Mesenchymal stem cell (in vitro differentiated cells and primary cell): ENCODE measurements around the gene HLA-F.

ENCODE experiments used
- DNase-seq: peaks from one replicate; pipeline ENCODE4 v3.0.0-alpha.2; 2013
- H2AFZ ChIP-seq: one replicate; pipeline ENCODE4 v1.6.1; 2013; ENCODE audit warnings: low read depth, mild to moderate bottlenecking, control low read depth, inconsistent platforms, low read length, moderate library complexity
- H2AK5ac ChIP-seq: 2 replicates; pipeline ENCODE4 v1.6.1; 2013; ENCODE audit warnings: low read length, moderate library complexity, mild to moderate bottlenecking, inconsistent platforms; ENCODE audit not compliant: severe bottlenecking
- H2BK120ac ChIP-seq: one replicate; pipeline ENCODE4 v1.6.1; 2013; ENCODE audit warnings: low read depth, mild to moderate bottlenecking, inconsistent platforms, low read length, moderate library complexity
- H2BK12ac ChIP-seq, 2 experiments: one replicate each; pipeline ENCODE4 v1.6.1; 2013; ENCODE audit warnings: inconsistent platforms in 2 of 2, low read length in 2 of 2, mild to moderate bottlenecking in 2 of 2, moderate library complexity in 2 of 2, control low read depth in 1 of 2
- H2BK15ac ChIP-seq: one replicate; pipeline ENCODE4 v1.6.1; 2013; ENCODE audit warnings: mild to moderate bottlenecking, low read depth, inconsistent platforms; ENCODE audit not compliant: poor library complexity, severe bottlenecking
- H2BK5ac ChIP-seq: 2 replicates; pipeline ENCODE4 v1.6.1; 2013; ENCODE audit warnings: low read depth, mild to moderate bottlenecking, low read length, control low read depth, inconsistent platforms; ENCODE audit not compliant: poor library complexity, severe bottlenecking
- H3K14ac ChIP-seq, 2 experiments: one replicate each; pipeline ENCODE4 v1.6.1; 2013; ENCODE audit warnings: inconsistent platforms in 2 of 2, low read length in 2 of 2, control low read depth in 1 of 2, mild to moderate bottlenecking in 1 of 2, moderate library complexity in 1 of 2
- H3K18ac ChIP-seq, 2 experiments: one replicate each; pipeline ENCODE4 v1.6.1; 2013; ENCODE audit warnings: inconsistent platforms in 2 of 2, low read length in 2 of 2, control low read depth in 1 of 2, low read depth in 1 of 2, mild to moderate bottlenecking in 1 of 2
- H3K23ac ChIP-seq, 2 experiments: one replicate each; pipeline ENCODE4 v1.6.1; 2013; ENCODE audit warnings: inconsistent platforms in 2 of 2, low read length in 2 of 2, mild to moderate bottlenecking in 2 of 2, moderate library complexity in 2 of 2, control low read depth in 1 of 2
- H3K27ac ChIP-seq: 2 replicates; pipeline ENCODE4 v1.5.1; 2013; ENCODE audit warnings: mild to moderate bottlenecking, moderate library complexity, low read length, control low read depth, inconsistent platforms; ENCODE audit not compliant: poor library complexity, severe bottlenecking
- H3K27me3 ChIP-seq, 2 experiments: 2 replicates each; pipeline versions ENCODE4 v1.6.1 to v1.7.0; 2013; ENCODE audit warnings: low read length in 2 of 2, mild to moderate bottlenecking in 2 of 2, moderate library complexity in 2 of 2, control low read depth in 1 of 2, inconsistent platforms in 1 of 2; ENCODE audit not compliant: control insufficient read depth in 1 of 2, insufficient read depth in 1 of 2
- H3K36me3 ChIP-seq, 2 experiments: 2 replicates each; pipeline versions ENCODE4 v1.6.1 to v1.7.0; 2013; ENCODE audit warnings: low read length in 2 of 2, control low read depth in 1 of 2, inconsistent platforms in 1 of 2, low read depth in 1 of 2, mild to moderate bottlenecking in 1 of 2; ENCODE audit not compliant: insufficient read depth in 2 of 2, control insufficient read depth in 1 of 2
- H3K4ac ChIP-seq, 2 experiments: one replicate each; pipeline ENCODE4 v1.6.1; 2013; ENCODE audit warnings: inconsistent platforms in 2 of 2, low read length in 2 of 2, mild to moderate bottlenecking in 2 of 2, moderate library complexity in 2 of 2, control low read depth in 1 of 2, low read depth in 1 of 2
- H3K4me1 ChIP-seq: 2 replicates; pipeline ENCODE4 v1.6.1; 2013; ENCODE audit warnings: low read depth, low read length, control low read depth; ENCODE audit not compliant: control insufficient read depth, insufficient read depth
- H3K4me2 ChIP-seq: 2 replicates; pipeline ENCODE4 v1.6.1; 2013; ENCODE audit warnings: low read length, mild to moderate bottlenecking, inconsistent platforms; ENCODE audit not compliant: poor library complexity, severe bottlenecking
- H3K4me3 ChIP-seq, 2 experiments: 2 replicates each; pipeline versions ENCODE4 v1.5.1 to v1.7.0; 2013; ENCODE audit warnings: low read length in 2 of 2, mild to moderate bottlenecking in 2 of 2, control low read depth in 1 of 2, low read depth in 1 of 2; ENCODE audit not compliant: insufficient read depth in 1 of 2
- H3K79me1 ChIP-seq: replicated peaks from 2 replicates; pipeline ENCODE4 v1.6.1; 2013; ENCODE audit warnings: mild to moderate bottlenecking, control low read depth, low read length, inconsistent platforms; ENCODE audit not compliant: poor library complexity, severe bottlenecking
- H3K9ac ChIP-seq: 2 replicates; pipeline ENCODE4 v1.7.0; 2013; ENCODE audit warnings: mild to moderate bottlenecking, low read length, moderate library complexity
- H3K9me3 ChIP-seq: 2 replicates; pipeline ENCODE4 v1.7.0; 2013; ENCODE audit warnings: mild to moderate bottlenecking, low read length; ENCODE audit not compliant: control insufficient read depth
- H4K8ac ChIP-seq: one replicate; pipeline ENCODE4 v1.6.1; 2013; ENCODE audit warnings: inconsistent platforms, mild to moderate bottlenecking, low read length, moderate library complexity
- H4K91ac ChIP-seq: one replicate; pipeline ENCODE4 v1.6.1; 2013; ENCODE audit warnings: mild to moderate bottlenecking, low read length, inconsistent platforms
- WGBS: methylation state at CpG from one replicate; pipeline ENCODE4 v1.1.7; 2013; ENCODE audit warnings: mixed read lengths; 5-methylcytosine and 5-hydroxymethylcytosine counted together

The HLA-F gene

DNA sequence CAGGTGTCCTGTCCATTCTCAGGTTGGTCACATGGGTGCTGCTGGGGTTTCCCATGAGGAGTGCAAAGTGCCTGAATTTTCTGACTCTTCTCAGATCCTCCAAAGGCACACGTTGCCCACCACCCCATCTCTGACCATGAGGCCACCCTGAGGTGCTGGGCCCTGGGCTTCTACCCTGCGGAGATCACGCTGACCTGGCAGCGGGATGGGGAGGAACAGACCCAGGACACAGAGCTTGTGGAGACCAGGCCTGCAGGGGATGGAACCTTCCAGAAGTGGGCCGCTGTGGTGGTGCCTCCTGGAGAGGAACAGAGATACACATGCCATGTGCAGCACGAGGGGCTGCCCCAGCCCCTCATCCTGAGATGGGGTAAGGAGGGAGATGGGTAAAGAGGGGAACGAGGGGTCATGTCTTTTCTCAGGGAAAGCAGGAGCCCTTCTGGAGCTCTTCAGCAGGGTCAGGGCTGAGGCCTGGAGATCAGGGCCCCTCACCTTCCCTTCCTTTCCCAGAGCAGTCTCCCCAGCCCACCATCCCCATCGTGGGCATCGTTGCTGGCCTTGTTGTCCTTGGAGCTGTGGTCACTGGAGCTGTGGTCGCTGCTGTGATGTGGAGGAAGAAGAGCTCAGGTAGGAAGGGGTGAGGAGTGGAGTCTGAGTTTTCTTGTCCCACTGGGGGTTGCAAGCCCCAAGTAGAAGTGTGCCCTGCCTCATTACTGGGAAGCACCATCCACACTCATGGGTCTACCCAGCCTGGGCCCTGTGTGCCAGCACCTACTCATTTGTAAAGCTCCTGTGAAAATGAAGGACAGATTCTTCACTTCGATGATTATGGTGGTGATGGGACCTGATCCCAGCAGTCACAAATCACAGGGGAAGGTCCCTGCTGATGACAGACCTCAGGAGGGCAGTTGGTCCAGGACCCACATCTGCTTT, 2.0 kb downstream of the HLA-F start:
- no peaks in the 10 kb centered on the region for H3K9me3 ChIP-seq
- H3K18ac ChIP-seq: no peak overlapping the region
- H2BK120ac ChIP-seq: no peak overlapping the region
- no peak overlapping the region for H2AK5ac ChIP-seq
- no peak overlapping the region for H4K91ac ChIP-seq
- H3K36me3 ChIP-seq: peaks cover 0 to 5% of the 10 kb centered on the region in 2 experiments
- H3K79me1 ChIP-seq: no peaks in the 10 kb centered on the region
- peaks cover 10% of the 10 kb centered on the region for H3K4me1 ChIP-seq
- DNase-seq: no peak
- H2BK15ac ChIP-seq: no peak overlapping the region
- H2AFZ ChIP-seq: no peak overlapping the region
- H3K4me3 ChIP-seq: no peak overlapping the region
- no peak overlapping the region for H3K4me2 ChIP-seq
- H2BK12ac ChIP-seq: no peak overlapping the region
- H3K23ac ChIP-seq: peak overlapping the region in 1 of 2 experiments; percentile 14
- H3K9ac ChIP-seq: no peak overlapping the region
- no peak overlapping the region for H3K4ac ChIP-seq
- no peak overlapping the region for H3K27ac ChIP-seq
- no peak overlapping the region for H3K14ac ChIP-seq
- H3K27me3 ChIP-seq: peaks cover 7 to 29% of the 10 kb centered on the region in 2 experiments
- no peak overlapping the region for H4K8ac ChIP-seq
- 93% methylated on average over 7 of the region's 11 CpGs for WGBS
- H2BK5ac ChIP-seq: no peak overlapping the region

DNA sequence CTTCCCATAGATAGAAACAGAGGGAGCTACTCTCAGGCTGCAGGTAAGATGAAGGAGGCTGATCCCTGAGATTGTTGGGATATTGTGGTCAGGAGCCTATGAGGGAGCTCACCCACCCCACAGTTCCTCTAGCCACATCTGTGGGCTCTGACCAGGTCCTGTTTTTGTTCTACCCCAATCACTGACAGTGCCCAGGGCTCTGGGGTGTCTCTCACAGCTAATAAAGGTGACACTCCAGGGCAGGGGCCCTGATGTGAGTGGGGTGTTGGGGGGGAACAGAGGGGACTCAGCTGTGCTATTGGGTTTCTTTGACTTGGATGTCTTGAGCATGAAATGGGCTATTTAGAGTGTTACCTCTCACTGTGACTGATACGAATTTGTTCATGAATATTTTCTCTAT, 2.8 kb downstream of the HLA-F start:
- no peak overlapping the region for H2BK120ac ChIP-seq
- no peak overlapping the region for H3K14ac ChIP-seq
- H2BK12ac ChIP-seq: no peak overlapping the region
- H3K9ac ChIP-seq: no peak overlapping the region
- H4K8ac ChIP-seq: no peak overlapping the region
- no peak overlapping the region for H3K4ac ChIP-seq
- H2BK15ac ChIP-seq: no peak overlapping the region
- no peak overlapping the region for H3K18ac ChIP-seq
- peaks cover 10% of the 10 kb centered on the region for H3K4me1 ChIP-seq
- H2BK5ac ChIP-seq: no peak overlapping the region
- H3K27ac ChIP-seq: no peak overlapping the region
- H3K4me3 ChIP-seq: no peak overlapping the region
- H3K79me1 ChIP-seq: no peaks in the 10 kb centered on the region
- H3K23ac ChIP-seq: no peak overlapping the region
- H3K4me2 ChIP-seq: no peak overlapping the region
- H4K91ac ChIP-seq: no peak overlapping the region
- H2AK5ac ChIP-seq: no peak overlapping the region
- no peaks in the 10 kb centered on the region for H3K9me3 ChIP-seq
- no peak overlapping the region for H2AFZ ChIP-seq
- no peak for DNase-seq
- WGBS: 100% methylated on average over 1 of the region's 1 CpG
- peaks cover 0 to 5% of the 10 kb centered on the region in 2 experiments for H3K36me3 ChIP-seq
- H3K27me3 ChIP-seq: peaks cover 7 to 24% of the 10 kb centered on the region in 2 experiments

DNA sequence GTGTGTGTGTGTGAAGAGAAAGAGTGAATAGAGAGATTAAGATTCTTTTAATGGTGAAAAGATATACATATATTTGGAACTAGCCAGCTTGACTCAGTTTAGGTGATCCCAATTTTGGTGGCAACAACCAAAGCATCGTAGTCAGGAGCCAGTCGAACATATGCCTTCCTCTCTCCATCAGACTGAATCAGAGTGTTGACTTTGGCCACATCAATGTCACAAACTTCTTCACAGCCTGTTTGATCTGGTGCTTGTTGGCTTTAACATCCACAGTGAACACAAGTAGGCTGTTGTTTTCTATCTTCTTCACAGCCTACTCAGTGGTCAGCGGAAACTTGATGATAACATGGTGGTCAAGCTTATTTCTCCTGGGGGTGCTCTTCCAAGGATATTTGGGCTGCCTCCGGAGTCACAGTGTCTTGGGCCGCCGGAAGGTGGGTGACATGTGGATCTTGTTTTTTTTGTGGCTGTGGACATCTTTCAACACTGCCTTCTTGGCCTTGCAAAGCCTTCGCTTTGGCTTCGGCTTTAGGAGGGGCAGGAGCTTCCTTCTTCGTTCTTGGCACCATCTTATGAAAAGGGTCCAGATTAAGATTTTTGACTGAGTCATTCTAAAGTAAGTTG, 3.4 kb downstream of the HLA-F start:
- no peak overlapping the region for H2BK15ac ChIP-seq
- no peak overlapping the region for H4K91ac ChIP-seq
- no peak overlapping the region for H3K4me3 ChIP-seq
- no peaks in the 10 kb centered on the region for H3K9me3 ChIP-seq
- H3K4me1 ChIP-seq: peaks cover 10% of the 10 kb centered on the region
- H3K9ac ChIP-seq: no peak overlapping the region
- DNase-seq: no peak
- no peak overlapping the region for H3K23ac ChIP-seq
- H3K4ac ChIP-seq: no peak overlapping the region
- H2AFZ ChIP-seq: no peak overlapping the region
- H3K4me2 ChIP-seq: no peak overlapping the region
- no peak overlapping the region for H3K27ac ChIP-seq
- peaks cover 2 to 20% of the 10 kb centered on the region in 2 experiments for H3K27me3 ChIP-seq
- WGBS: 94% methylated on average over 8 of the region's 9 CpGs
- no peak overlapping the region for H2BK12ac ChIP-seq
- no peak overlapping the region for H2BK120ac ChIP-seq
- H2BK5ac ChIP-seq: no peak overlapping the region
- H3K36me3 ChIP-seq: peaks cover 0 to 5% of the 10 kb centered on the region in 2 experiments
- H3K14ac ChIP-seq: no peak overlapping the region
- H3K18ac ChIP-seq: no peak overlapping the region
- H4K8ac ChIP-seq: no peak overlapping the region
- H2AK5ac ChIP-seq: no peak overlapping the region
- no peaks in the 10 kb centered on the region for H3K79me1 ChIP-seq

DNA sequence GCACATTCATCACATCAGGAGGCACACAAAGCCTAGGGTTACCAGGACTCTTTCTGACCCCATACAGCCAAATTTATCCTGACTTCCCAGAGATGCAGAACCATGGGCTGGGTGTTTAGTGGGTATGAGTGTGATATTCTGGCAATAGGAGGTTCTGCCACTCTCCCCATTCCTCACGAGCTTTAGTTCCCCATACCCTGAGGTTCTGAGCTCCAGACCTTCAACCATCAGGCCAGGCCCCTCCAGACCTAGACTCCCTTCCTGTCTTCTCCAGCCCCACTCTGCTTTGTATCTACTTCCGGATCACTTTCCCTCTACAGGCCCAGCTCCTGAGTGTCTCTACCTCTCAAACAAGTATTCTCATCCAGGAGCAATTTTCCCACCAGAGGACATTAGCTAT, 4.4 kb downstream of the HLA-F start:
- Histone ChIP-seq H4K91ac (no peak overlapping the region), H3K9me3 (no peaks in the 10 kb centered on the region), H3K23ac (no peak overlapping the region), H3K14ac (no peak overlapping the region), H2AK5ac (no peak overlapping the region), H2BK12ac (no peak overlapping the region), H3K9ac (no peak overlapping the region), H2BK120ac (no peak overlapping the region), H3K4ac (no peak overlapping the region), H3K27me3 (peaks cover 0 to 20% of the 10 kb centered on the region in 2 experiments), H2BK5ac (no peak overlapping the region), H3K36me3 (peaks cover 0 to 5% of the 10 kb centered on the region in 2 experiments), H3K4me3 (no peak overlapping the region), H2BK15ac (no peak overlapping the region), H4K8ac (no peak overlapping the region), H3K79me1 (no peaks in the 10 kb centered on the region), H3K18ac (no peak overlapping the region), H3K4me1 (peaks cover 10% of the 10 kb centered on the region), H2AFZ (no peak overlapping the region), H3K27ac (no peak overlapping the region), H3K4me2 (no peak overlapping the region)
- 55% methylated on average over 1 of the region's 2 CpGs for WGBS
- DNase-seq: no peak
